Measurements from ENCODE around the gene UXT. TPM values are rescaled to one million over a fixed set of nuclear protein-coding genes. Genes with fewer than 3 reads are reported as not detected.

UXT gene
- total RNA-seq, 1 donor from 2014 or later: 178 TPM

DNA sequence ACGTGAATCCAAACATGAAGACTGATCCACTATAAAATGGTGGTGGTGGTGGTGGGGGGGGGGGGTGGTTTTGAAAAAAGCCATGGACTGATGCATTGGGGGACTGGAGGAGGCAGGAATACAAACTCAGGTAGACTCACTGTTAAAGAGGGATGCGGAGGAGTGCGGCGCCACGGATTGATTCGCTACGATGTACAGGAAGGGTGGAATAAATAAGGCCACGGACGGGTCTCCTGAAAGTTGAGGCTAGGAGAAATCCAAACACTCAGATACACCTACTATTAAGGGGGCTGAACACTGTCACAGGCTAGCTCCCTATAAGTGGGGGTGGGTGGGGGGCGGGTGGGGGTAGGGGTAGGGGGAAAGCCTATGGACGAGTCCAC is 9.2 kb downstream of the UXT start:
- peak overlapping the region; percentile 73 for H3K4me3 ChIP-seq (ENCODE audit: low read depth, low read length)
- DNase-seq (ENCODE audit: low read depth): no peak
- no peak for TF ChIP-seq CTCF (conservative IDR thresholded peaks at IDR 0.05; ENCODE audit: low read depth, low read length)

DNA sequence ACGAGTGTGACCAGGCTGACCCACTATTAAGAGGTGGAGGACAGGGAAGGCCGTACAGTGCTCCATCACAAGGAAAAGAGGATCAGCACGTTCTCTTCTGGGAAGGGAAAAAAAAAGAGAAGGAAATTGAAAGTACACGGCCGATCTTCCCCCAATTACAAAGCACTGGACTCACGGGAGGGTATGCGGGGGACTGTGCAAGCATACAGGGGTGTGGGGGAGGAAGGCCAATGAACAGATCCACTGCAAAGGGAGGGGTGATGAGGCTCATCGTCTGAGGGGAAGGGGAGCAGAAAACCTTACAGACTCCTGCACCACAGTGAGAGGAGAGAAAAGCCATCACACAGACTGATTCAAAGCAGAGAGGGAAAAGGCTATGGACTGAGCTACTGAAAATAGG is 9.7 kb downstream of the UXT start:
- peak overlapping the region; percentile 73 for H3K4me3 ChIP-seq (ENCODE audit: low read depth, low read length)
- no peak for TF ChIP-seq CTCF (conservative IDR thresholded peaks at IDR 0.05; ENCODE audit: low read depth, low read length)
- DNase-seq (ENCODE audit: low read depth): no peak

- TF ChIP-seq CTCF (conservative IDR thresholded peaks at IDR 0.05; ENCODE audit: low read depth, low read length): no peak
These were observed 10.6 kb downstream of the UXT start for GRCh38 chrX:47648376-47648775.

DNA sequence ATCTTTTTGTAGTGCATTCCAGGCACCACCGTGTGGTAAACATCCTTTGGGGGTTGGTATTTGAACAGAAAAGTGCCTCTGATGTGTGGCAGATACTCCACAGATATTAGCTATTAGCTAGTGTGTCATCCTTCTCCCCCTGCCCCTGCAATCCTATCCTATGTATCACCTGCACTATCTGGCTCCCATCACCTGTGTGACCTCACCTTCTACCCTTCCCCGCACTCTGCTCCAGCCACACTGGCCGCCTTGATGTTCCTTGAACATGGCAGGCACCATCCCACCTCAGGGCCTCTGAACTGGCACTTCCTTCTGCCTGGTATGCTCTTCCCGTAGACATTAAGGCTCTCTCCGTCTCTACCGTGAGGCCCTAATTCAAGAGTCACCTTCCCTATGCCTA is 12.3 kb downstream of the UXT start:
- no peak for DNase-seq (ENCODE audit: low read depth)
- H3K4me3 ChIP-seq (ENCODE audit: low read depth, low read length): no peak overlapping the region
- no peak for TF ChIP-seq CTCF (conservative IDR thresholded peaks at IDR 0.05; ENCODE audit: low read depth, low read length)

More at GRCh38 chrX:47648376-47648775, 10.6 kb downstream of the UXT start:
- DNase-seq (ENCODE audit: low read depth): no peak
- H3K4me3 ChIP-seq (ENCODE audit: low read depth, low read length): no peak overlapping the region

DNA sequence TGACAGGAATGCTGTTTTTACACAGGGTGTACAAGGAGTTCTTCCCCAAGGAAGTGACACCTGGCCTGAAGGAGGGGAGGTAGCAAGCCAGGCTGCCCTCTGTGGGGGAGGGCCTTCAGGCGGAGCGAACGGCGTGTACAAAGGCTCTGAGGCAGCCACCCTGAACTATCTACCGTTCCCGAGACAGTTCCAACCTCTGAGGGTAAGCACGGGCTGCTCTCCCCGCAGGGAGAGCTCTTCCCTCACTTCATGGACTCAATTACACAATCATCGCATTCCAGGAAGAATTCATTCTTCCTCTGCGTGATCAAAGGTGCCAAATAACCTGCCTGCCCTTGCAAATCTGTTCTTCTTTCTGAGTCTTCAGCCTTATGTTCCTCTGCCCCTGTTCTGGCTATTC is 13.4 kb downstream of the UXT start:
- no peak for DNase-seq (ENCODE audit: low read depth)
- H3K4me3 ChIP-seq (ENCODE audit: low read depth, low read length): no peak overlapping the region
- TF ChIP-seq CTCF (conservative IDR thresholded peaks at IDR 0.05; ENCODE audit: low read depth, low read length): no peak

GRCh38 chrX:47644557-47645091 is 14.4 kb downstream of the UXT start:
- DNase-seq (ENCODE audit: low read depth): no peak
- no peak for TF ChIP-seq CTCF (conservative IDR thresholded peaks at IDR 0.05; ENCODE audit: low read depth, low read length)
- H3K4me3 ChIP-seq (ENCODE audit: low read depth, low read length): no peak overlapping the region

DNA sequence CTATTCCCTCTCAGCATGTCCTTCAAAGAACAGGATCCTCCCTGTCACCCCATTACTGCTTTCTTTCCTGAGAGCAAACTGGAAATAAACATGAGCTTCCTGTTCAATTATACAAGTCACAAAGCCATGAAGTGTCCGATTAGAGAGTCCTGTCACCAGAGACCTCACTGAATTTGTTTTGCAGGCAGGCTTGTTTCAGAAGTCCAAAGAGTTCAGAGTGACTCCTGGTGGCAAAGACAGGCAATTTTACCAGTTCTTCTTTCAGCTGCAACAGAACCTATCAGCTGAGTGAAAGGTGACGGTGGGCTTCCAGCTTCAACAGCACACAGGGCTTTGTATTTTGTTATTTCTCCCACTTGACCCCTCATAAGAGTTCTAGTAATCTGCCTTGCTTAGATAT is 15.1 kb downstream of the UXT start:
- TF ChIP-seq CTCF (conservative IDR thresholded peaks at IDR 0.05; ENCODE audit: low read depth, low read length): peak; percentile 46
- no peak for DNase-seq (ENCODE audit: low read depth)
- no peak overlapping the region for H3K4me3 ChIP-seq (ENCODE audit: low read depth, low read length)

Measured in epithelial cell of proximal tubule (primary cell).